ENCODE results near the gene FCRL1.

The FCRL1 gene, protein sequence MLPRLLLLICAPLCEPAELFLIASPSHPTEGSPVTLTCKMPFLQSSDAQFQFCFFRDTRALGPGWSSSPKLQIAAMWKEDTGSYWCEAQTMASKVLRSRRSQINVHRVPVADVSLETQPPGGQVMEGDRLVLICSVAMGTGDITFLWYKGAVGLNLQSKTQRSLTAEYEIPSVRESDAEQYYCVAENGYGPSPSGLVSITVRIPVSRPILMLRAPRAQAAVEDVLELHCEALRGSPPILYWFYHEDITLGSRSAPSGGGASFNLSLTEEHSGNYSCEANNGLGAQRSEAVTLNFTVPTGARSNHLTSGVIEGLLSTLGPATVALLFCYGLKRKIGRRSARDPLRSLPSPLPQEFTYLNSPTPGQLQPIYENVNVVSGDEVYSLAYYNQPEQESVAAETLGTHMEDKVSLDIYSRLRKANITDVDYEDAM

DNA sequence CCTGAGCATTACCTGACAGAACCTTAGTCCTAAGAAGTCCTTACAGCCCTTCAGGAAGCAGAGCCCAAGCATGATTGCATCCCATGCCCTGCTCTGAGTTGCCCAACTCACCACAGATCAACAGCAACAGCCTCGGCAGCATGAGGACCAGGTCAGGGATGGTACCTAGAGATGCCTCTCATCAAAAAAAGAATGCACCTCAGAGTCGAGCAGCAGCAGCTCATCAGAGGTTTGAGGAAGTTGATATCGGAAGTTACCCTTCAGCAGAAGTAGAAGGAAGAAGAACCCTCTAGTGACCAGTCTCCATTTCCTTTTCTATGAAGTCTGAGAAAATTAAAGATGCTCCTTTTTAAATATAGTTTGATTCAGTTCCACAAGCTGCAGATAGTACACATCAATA is at the start of gene FCRL1:
FCRL1 (minus strand) TSS at position 225 of the 400 bp plus-strand sequence; CDS start at position 142, 83 bp downstream.
- DNase-seq = peak in 1 of 2 donors; percentile 12

DNA sequence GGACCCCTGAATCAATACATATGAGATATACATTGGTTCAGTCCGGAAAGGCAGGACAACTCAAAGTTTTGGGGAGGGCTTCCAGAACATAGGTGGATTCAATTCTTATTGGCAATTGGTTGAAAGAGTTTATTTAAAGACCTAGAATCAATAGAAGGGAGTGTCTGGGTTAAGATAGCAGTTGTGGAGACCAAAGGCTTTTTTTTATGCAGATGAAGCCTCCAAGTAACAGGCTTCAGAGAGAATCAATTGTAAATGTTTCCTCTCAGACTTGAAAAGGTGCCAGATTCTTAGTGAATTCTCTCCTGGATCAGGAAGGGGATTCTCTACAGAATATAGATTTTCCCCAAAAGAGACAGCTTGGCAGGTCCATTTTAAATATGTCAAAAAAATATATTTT is 48.7 kb upstream of the FCRL1 start:
- DNase-seq = no peak

- no peak for DNase-seq
These were observed 42.5 kb upstream of the FCRL1 start for GRCh38 chr1:157862114-157863070.

DNA sequence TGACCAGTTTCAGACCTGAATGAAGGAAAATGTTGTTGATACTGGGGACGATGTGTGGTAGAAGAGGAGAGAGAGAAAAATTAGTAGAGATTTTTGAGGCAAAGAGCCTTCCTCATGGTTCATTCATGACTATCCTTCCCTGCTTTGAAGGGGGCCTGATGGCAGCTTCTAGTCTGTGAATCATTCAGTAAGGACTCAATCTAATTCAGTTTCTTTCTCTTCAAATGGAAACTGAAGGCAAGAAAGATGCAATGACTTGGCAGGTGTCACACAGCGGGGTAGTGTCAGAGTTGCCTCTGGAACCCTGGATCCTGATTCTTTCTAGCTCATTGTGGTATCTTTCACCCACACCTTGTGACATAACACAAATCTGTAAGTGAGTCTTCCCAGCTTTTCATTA is 36.6 kb upstream of the FCRL1 start:
- no peak for DNase-seq

DNA sequence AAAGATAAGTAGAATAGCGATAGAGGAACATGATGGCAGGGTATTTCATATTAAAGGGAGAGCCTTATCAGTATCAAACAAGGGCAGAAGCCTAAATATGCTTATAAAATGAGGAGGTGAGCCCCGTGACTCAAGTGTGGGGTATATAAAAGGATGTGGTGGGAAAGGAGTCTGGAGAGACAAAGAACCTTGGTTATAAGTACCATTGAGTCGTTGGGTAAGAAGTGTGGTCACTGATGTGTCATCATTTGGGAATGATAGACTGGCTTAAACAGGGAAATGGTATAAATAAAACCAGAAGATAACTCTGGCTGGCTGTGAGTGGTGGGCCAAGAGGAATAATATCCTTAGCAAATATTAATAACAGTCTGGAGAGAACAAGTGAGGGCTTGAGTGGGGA is 32.6 kb upstream of the FCRL1 start:
- no peak for DNase-seq

GRCh38 chr1:157849229-157849875 is 29.4 kb upstream of the FCRL1 start:
- DNase-seq = no peak

GRCh38 chr1:157844089-157844830 is 24.3 kb upstream of the FCRL1 start:
- no peak for DNase-seq

DNA sequence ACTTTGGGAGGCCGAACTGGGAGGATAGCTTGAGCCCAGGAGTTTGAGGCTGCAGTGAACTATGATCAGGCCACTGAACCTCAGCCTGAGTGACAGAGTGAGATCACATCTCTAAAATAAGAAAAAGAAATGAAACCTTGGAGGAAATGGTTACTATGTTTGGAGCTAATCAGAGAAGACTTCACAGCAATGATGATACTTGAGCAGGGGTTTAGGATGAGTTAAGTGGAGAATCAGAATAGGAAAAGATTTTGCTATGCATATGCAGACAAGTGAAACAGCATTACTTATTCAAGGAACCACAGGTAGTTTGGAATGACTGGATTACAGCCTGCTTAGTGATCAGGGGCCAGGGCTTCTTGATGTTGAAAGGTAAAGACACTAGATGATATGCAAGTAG is 23.0 kb upstream of the FCRL1 start:
- no peak for DNase-seq

DNA sequence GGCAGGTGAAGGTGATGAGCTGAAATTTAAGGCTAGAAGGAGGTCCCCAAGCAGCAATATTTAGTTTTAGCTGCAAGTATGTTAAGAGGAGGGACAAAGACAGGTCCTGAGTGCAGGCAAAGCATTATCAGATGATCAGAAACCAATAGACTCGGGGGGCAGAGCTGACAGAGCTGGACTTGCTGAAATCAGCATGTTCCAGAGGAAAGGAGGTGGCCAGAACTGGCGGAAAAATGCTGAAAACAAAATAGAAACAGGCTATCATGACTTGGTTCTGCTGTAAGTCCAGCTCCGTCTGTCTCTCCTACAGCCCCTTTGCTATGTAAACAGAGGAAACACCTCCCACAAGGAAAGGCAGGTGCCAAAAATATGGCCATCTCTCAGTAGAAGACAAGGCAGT is 21.8 kb upstream of the FCRL1 start, which contains the start of gene CD5L:
CD5L (minus strand) TSS at position 101 of the 400 bp plus-strand sequence. CDS start 107 bp downstream, outside the sequence.
- DNase-seq = no peak

GRCh38 chr1:157838966-157839365 is 19.0 kb upstream of the FCRL1 start:
- no peak for DNase-seq

DNA sequence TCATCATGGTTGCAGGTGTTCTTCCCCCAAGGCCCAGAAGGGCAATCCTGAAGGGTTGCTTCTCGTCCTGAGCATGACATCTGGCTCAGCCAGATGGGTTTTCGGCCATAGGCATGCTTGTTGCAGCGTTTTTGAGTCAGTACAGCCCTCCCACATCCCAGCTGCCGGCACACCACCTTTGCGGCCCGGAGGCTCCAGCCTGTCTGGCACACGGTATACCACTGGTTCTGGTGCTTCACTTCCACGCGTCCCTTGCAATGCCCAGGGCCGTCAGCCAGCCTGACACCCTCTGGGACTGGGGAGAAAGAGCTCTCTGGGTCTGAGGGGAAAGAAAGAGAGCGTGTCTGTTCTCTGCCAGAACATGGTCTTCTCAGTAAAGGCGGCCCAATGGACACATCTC is 14.5 kb upstream of the FCRL1 start:
- no peak for DNase-seq

DNA sequence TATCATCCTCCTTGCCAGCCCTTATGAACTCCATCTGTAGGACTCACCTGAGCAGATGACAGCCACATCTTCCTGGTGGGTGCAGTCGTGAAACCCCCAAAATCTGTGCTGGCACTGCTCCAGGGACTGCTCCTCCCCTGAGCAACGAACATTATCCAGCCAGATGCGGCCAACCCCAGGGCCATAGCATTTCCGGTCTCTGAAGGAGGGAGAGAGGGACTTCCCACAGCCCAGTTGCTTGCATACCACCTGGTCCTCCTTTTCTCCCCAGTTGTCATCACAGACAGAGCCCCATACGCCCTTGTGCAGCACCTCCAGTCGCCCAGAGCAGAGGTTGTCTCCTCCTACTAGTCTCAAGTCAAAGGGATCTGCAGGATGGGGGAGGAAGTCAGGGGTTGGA is 13.2 kb upstream of the FCRL1 start:
- DNase-seq = no peak

GRCh38 chr1:157831968-157832626 is 12.2 kb upstream of the FCRL1 start:
- DNase-seq = no peak

- no peak for DNase-seq
These were observed 11.0 kb upstream of the FCRL1 start for GRCh38 chr1:157830887-157831286.

DNA sequence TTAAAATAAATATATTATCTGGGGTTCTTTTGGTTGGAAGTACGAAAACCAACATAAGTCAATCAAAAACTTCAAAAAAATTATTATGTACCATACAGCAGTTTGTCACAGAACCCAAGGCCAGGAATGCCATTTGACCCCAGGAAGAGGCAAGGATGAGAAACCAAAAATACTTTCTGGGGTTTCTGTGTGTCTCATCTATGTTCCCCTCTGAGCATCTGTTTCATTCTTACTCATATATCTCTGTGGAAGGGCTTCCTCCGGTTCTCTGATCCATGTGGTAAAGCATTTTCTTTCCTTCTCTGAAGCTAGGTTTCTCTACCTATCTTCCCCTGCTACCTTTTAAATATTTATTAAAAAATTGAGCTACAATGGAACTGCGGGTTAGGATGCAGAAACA is 9.8 kb upstream of the FCRL1 start:
- DNase-seq = no peak

DNA sequence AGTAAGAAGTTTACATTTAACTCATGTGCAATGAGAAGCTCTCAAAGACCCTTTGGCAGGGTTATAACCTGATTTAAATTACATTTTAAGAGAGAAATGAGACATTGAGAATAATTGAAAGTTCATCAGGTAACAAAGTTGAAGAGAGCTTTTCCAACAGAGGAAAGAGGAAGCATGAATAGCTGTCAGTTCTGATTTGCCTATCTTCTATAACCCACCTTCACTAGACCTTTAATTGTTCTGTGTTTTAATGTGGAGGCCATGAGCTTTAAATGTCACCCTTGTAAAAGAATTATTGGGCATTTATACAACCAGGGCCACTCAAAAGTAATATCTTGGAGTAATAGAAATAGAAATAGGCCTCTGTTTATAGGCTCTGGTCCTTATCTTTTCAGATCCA is 9.3 kb upstream of the FCRL1 start:
- DNase-seq = no peak

DNA sequence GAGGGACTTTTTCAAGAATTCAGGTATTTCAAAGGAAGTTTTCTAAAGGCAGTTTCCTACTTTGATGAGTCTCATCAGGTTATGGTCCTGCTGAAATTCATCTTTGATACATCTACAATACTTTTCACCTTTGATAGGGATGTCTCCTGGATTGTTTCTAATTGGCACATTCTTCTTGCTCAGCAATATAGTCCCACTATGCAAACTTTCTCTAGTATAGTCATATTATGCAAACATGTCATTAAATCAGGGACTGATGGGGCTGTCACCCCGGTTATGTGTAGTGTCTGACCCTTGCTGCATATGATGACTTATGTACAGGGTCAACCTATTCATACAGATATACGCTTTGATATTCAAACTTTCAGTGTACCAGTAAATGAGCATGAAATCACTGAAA is 379 bp upstream of the FCRL1 start:
- no peak for DNase-seq

- DNase-seq = no peak
These were observed 705 bp downstream of the FCRL1 start for GRCh38 chr1:157819215-157819614.

- DNase-seq = no peak
These were observed 6.7 kb downstream of the FCRL1 start for GRCh38 chr1:157813269-157813668.

GRCh38 chr1:157806431-157807149 is 13.3 kb downstream of the FCRL1 start:
- peak in 1 of 2 donors; percentile 78 for DNase-seq

- DNase-seq = peak in 1 of 2 donors; percentile 9
These were observed 16.1 kb downstream of the FCRL1 start for GRCh38 chr1:157803851-157804250.
